Measurements from ENCODE around the gene PKNOX1.
"Not testable (repeated sequence)": the region's sequence is repeated elsewhere in the genome, so short reads cannot be mapped to it uniquely, and the experiment has no call there.

PKNOX1 gene

DNA sequence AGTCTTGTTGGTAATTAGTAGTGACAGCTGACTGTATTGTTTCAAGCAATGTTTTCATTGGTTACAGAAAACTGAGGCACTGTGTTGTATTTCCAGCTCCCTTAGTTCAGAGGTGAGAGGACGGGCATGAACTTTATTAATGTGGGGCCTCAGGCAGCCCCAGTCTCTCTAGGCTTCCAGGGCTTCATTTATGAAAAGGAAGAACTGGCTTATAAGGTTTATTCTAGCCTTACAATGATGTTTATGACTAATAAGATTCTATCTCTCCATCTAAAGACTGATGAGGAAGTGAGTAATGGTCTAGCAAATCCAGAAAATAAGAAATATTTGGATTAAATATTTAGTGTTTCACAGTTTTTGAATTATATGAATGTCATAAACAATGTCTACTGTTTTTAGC is 59.7 kb downstream of the PKNOX1 start:
- DNase-seq (ENCODE audit: low read depth, low spot score): no peak
- no peak overlapping the region for H3K27ac ChIP-seq
- H3K9me3 ChIP-seq (ENCODE audit: low read depth, low read length): no peaks in the 10 kb centered on the region
- no peak for TF ChIP-seq POLR2AphosphoS5 (IDR thresholded peaks at IDR 0.05; ENCODE audit: borderline replicate concordance, low read depth, low read length)
- no peak for TF ChIP-seq FOXP2 (optimal IDR thresholded peaks at IDR 0.05; ENCODE audit: control extremely low read depth, extremely low read length, insufficient read depth)
- TF ChIP-seq EZH2 (IDR thresholded peaks at IDR 0.05): no peak
- H3K9ac ChIP-seq (ENCODE audit: insufficient read length): no peak overlapping the region
- H3K36me3 ChIP-seq (ENCODE audit: insufficient read depth, low read length): peaks cover 24% of the 10 kb centered on the region
- no peak overlapping the region for H3K4me3 ChIP-seq

DNA sequence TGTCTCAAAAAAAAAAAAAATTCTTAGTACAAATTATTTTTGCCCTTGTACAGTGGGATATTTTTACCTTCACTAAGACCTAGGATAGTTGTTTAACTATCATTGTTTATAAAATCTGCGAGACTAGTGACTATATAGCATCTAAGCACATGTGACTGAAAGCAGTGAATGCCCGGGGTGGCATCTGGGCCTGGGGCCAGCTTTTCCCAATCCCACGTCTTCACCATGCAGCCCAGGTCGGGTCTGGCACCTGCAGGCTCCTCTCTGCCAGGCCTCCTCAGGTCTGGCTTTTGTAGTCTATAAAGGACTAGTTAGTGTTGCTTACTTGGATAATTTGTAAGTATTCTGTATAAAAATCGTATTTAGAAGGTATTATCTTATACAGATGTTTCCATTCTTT is 60.5 kb downstream of the PKNOX1 start:
- H3K36me3 ChIP-seq (ENCODE audit: insufficient read depth, low read length): peaks cover 19% of the 10 kb centered on the region
- no peak overlapping the region for H3K9ac ChIP-seq (ENCODE audit: insufficient read length)
- no peaks in the 10 kb centered on the region for H3K9me3 ChIP-seq (ENCODE audit: low read depth, low read length)
- no peak overlapping the region for H3K27ac ChIP-seq
- H3K4me3 ChIP-seq: no peak overlapping the region
- no peak for DNase-seq (ENCODE audit: low read depth, low spot score)
- TF ChIP-seq FOXP2 (optimal IDR thresholded peaks at IDR 0.05; ENCODE audit: control extremely low read depth, extremely low read length, insufficient read depth) (no peak), EZH2 (IDR thresholded peaks at IDR 0.05) (no peak), POLR2AphosphoS5 (IDR thresholded peaks at IDR 0.05; ENCODE audit: borderline replicate concordance, low read depth, low read length) (no peak)

DNA sequence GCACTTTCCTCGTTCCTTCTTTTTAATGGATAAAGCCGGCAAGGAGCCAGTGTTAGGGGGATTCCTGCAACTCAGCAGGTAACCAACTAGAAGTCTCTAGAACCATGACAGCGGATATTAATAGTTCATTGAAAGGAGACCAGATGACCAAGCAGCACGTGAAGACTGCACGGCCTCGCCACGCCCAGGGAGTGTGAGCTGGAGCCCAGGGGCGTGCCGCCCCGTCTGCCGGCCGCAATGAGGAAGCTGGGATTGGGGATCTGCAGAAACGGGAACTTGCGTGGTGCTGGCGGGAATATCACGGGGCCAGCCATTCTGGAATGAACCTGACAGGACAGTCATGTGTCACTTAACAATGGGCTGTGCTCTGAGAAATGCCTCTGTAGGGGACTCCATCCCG is 62.5 kb downstream of the PKNOX1 start:
- not testable (repeated sequence) for H3K9ac ChIP-seq (ENCODE audit: insufficient read length); H3K27ac ChIP-seq; H3K4me3 ChIP-seq; H3K36me3 ChIP-seq (ENCODE audit: insufficient read depth, low read length); DNase-seq (ENCODE audit: low read depth, low spot score); H3K9me3 ChIP-seq (ENCODE audit: low read depth, low read length)

DNA sequence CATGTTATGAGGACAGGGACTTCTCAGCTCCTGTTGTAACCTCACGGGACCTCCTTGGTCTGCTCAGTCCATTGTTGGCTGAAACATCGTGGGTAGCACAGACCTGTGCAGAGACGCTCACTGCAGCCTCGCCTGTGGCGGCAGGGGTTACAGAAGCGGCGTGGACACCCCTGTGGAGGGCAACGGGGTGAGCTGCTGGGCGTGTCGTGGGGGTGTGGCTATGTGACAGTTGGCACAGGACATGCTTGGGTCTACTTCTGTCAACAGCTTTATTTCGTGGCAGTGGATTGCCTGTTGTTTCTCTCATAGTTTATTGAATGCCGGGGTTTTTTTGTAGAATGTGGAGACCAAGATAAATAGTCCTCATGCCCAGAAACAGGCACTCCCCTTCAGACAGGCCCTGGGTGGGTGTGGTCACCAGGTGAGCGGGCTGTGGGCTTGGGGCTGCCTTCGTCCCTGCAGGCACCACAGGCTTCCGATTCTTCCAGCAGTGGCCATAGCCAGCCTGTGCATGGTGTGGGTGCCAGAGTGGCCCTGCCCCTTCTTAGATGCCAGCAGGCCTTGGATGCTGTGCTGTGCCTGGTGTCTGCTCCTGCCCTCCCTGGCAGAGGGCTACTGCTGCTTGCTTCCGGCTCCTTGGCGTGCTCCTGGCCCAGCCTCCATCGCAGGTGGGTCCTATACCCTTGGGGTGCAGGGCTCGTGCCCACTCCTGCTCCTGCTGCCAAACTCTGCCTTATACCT is 63.7 kb downstream of the PKNOX1 start:
- H3K4me3 ChIP-seq; H3K9ac ChIP-seq (ENCODE audit: insufficient read length); DNase-seq (ENCODE audit: low read depth, low spot score); H3K27ac ChIP-seq; H3K36me3 ChIP-seq (ENCODE audit: insufficient read depth, low read length); H3K9me3 ChIP-seq (ENCODE audit: low read depth, low read length): not testable (repeated sequence)

DNA sequence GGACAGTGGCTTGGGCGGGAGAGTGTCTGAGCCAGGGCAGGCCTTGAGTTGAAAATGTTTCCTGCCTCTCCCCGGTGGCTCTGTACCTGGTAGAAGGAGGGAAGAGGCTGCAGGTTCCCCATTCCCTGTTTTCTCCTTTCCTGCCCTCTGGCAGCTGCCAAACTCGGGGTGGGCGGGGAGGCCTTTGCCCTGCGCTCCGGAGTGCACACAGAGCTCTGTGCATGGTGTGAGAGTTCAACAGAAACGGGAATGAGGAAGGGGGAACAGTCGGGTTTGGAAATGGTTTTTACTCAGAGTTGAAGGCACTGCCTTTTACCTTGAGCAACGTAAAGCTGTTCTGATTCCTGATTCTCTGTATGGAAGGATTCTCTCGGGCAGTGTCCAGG is 64.3 kb downstream of the PKNOX1 start:
- H3K9ac ChIP-seq (ENCODE audit: insufficient read length): not testable (repeated sequence)

DNA sequence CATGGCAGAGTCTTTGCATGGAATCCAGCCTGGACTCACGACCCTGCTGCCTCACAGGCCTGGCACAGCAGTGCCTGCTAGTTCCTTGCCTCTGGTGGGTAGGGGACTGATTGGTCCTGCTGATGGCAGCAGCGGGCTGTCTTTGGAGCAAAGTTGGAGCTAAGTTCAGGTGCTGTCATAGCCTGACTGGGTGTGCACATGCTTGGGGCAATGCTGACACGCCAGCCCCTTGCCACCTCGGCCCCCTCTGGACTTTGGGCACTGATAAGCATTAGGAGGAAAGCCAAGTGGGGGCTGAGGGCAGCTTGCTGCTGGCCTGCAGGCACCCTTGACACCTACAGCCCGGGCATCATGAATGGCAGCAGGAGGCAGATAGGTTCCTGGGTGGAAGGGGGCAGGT is 67.8 kb downstream of the PKNOX1 start:
- not testable (repeated sequence) for DNase-seq (ENCODE audit: low read depth, low spot score); H3K9ac ChIP-seq (ENCODE audit: insufficient read length); H3K27ac ChIP-seq; H3K9me3 ChIP-seq (ENCODE audit: low read depth, low read length); H3K36me3 ChIP-seq (ENCODE audit: insufficient read depth, low read length); H3K4me3 ChIP-seq

More for the DNA sequence above, 64.3 kb downstream of the PKNOX1 start:
- not testable (repeated sequence) for H3K36me3 ChIP-seq (ENCODE audit: insufficient read depth, low read length); H3K4me3 ChIP-seq; H3K27ac ChIP-seq; H3K9me3 ChIP-seq (ENCODE audit: low read depth, low read length); DNase-seq (ENCODE audit: low read depth, low spot score)

DNA sequence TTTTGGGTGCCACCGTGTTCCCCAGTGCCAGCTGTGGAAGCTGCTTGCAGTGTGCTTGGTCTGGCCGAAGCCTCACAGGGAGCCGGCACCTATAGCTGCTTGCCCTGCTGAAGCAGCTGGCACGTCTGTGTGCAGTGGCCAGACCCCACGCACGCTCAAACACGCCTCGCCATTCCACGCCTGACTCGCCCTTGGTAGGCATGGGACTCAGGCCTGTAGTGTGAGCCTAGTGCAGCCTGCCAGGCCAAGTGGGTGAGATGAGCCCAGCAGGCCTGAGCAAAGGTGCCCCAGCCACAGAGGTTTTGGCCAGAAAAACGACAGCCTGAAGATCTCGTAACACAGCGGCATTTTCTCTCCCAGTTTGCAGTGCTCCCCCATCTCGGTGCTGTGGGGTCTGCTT is 68.9 kb downstream of the PKNOX1 start:
- H3K4me3 ChIP-seq; DNase-seq (ENCODE audit: low read depth, low spot score); H3K9ac ChIP-seq (ENCODE audit: insufficient read length); H3K36me3 ChIP-seq (ENCODE audit: insufficient read depth, low read length); H3K9me3 ChIP-seq (ENCODE audit: low read depth, low read length); H3K27ac ChIP-seq: not testable (repeated sequence)

DNA sequence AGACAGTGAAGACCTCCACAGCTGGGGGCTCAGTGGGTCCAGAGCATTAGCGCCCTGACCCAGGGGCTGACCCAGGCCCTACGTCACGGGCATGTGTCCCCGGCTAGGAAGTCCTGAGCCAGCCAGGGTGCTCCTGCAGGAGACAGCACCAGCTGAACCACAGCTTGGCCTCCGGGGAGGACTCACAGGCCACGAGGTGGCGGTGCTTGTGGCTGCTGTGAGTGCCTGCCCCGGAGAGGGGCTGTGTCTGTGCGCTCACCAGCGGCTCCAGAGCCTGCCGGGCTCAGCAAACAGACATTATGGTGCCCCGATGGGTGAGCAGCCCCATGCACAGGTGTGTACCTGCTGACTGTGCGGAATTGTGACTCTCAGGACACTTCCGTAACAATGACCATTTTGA is 70.2 kb downstream of the PKNOX1 start:
- not testable (repeated sequence) for H3K9ac ChIP-seq (ENCODE audit: insufficient read length); H3K27ac ChIP-seq; H3K4me3 ChIP-seq; DNase-seq (ENCODE audit: low read depth, low spot score); H3K36me3 ChIP-seq (ENCODE audit: insufficient read depth, low read length); H3K9me3 ChIP-seq (ENCODE audit: low read depth, low read length)

DNA sequence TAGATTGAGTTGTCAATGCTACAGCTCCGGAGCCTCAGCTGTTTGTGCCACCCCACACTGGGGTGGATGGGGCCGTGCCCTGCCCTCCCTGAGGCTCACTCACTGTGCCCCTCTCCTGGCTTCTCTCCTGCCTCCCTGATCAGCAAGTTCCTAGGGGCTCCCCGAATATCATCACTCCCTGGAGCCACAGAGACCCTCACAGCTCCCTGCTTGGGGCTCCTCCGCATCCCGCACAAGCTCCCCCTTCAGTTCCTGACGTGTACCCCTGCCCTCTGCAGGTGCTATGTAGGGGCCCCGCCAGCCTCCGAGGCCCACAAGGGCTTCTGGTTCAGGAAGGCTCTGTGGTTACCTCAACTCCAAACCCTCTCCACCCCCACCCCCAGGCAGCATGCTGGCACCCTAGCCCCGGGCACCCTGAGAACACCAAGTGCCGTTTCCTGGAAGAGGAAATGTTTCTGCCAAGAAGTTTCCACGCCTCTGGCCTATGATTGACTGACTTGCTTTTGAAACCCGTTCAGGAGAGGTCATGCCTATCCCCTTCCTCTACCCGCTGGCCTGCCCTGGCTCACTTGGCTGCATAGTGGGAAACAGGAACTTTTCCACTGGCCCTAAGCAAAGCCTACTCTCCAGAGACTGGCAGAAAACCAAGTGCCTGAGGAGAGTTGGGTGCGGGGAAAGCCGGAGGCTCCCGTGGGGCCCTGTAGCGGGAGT is 71.0 kb downstream of the PKNOX1 start:
- H3K9ac ChIP-seq (ENCODE audit: insufficient read length); H3K4me3 ChIP-seq; H3K27ac ChIP-seq; DNase-seq (ENCODE audit: low read depth, low spot score); H3K36me3 ChIP-seq (ENCODE audit: insufficient read depth, low read length); H3K9me3 ChIP-seq (ENCODE audit: low read depth, low read length): not testable (repeated sequence)

DNA sequence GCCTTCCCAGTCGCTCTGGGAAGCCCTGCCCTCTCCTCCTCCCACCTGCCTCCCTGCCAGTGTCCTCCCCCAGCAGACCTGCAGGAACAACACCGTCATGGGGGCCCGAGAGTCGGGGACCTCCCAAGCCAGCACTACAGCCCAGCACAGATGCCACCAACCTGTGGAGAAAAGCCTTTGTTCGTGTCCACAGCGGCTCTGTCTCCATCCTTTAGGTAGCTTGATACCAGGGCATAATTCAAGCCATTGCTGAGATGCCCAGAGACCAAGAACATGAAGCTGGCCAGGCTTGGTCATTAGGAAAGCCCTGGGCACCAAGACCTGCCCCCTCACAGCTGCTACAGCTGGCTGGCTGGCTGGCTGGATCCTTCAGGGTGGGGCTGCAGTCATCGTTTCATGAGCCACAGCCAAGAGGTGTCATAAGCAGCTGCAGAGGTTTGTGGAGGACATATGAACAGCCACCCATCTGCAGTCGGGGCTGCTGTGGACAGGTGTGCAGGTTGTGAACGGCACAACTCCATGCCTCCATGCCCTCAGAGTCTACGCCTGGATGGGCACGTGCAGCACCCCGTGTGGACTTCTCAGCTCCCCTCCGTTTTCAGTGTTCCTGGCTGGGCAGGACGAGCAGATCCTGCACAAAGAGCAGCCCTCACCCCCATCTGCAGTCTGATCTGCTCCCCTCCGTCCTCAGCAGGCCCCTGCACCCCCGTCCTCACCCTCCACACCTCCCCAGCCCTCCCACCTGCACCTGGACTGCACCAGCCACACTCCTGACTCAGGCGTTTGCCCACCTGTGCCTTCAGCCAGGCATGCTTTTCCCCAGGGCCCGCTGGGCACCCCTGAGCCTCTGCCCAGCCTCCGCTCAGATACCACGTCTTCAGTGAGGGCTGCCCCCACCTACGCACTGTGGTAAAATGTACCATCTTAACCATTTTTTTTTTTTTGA is 71.8 kb downstream of the PKNOX1 start:
- H3K27ac ChIP-seq; DNase-seq (ENCODE audit: low read depth, low spot score); H3K9me3 ChIP-seq (ENCODE audit: low read depth, low read length): not testable (repeated sequence)

DNA sequence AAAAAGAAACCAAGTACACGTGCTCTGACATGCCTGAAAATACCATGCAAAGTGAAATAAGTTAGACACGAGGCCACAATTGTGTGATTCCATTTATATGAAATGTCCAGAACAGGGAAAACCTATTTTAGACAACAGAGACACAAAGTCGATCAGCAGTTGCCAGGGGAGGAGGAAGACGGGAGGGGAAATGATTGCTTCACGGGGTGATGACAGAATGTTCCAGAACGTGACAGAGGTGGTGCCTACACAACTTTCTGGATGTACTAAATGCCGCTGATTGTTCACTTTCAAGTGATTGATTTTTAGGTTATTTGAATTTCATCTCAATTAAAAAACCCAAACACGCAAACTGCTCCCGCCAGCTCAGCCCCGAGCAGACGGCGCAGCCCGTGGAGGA is 78.8 kb downstream of the PKNOX1 start:
- H3K4me3 ChIP-seq; H3K27ac ChIP-seq; H3K9ac ChIP-seq (ENCODE audit: insufficient read length); DNase-seq (ENCODE audit: low read depth, low spot score); H3K36me3 ChIP-seq (ENCODE audit: insufficient read depth, low read length); H3K9me3 ChIP-seq (ENCODE audit: low read depth, low read length): not testable (repeated sequence)

More for the DNA sequence above, 71.8 kb downstream of the PKNOX1 start:
- H3K36me3 ChIP-seq (ENCODE audit: insufficient read depth, low read length); H3K9ac ChIP-seq (ENCODE audit: insufficient read length); H3K4me3 ChIP-seq: not testable (repeated sequence)

DNA sequence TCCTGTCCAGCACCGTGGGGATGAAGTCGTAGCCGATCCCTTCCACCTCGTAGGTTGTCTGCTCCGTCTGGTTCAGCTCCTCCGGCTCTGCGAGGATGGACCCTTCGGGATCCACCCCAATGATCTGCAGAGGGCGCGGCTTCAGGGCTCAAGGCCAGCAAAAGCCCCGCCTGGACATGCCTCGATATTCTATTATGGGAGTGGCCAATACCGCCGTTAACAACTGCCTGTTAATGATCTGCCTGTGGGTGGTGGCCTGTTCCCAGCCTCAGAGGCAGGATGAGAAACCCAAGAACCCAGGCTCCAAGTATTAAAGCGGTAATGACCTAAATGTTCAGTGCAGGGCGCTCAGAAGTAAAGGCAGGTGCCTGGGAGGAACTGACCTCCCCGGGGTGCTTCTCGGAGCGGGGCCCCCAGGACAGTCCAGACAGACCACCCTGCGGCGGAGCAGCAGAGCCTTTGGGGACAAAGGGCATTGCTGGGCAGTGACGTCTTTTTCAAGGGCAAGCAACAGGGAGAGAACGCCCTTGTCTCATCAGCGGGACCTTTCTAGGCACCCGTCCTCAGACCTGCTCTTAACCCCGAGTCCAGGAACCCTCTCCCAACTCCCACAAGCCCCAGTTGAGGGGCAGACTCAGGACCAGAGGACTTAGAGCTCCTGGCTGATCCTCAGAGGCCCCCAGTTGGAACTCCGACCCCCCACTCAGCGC is 88.7 kb downstream of the PKNOX1 start:
- H3K36me3 ChIP-seq (ENCODE audit: insufficient read depth, low read length): not testable (repeated sequence)

More for the DNA sequence above, 88.7 kb downstream of the PKNOX1 start:
- DNase-seq (ENCODE audit: low read depth, low spot score); H3K9me3 ChIP-seq (ENCODE audit: low read depth, low read length); H3K27ac ChIP-seq; H3K4me3 ChIP-seq; H3K9ac ChIP-seq (ENCODE audit: insufficient read length): not testable (repeated sequence)
